ENCODE measurements around the gene FAM83C. TPM values are rescaled to one million over a fixed set of nuclear protein-coding genes. Genes with fewer than 3 reads are reported as not detected.

Gene FAM83C
- total RNA-seq, 1 experiment from 2014 or later, result not detected

DNA sequence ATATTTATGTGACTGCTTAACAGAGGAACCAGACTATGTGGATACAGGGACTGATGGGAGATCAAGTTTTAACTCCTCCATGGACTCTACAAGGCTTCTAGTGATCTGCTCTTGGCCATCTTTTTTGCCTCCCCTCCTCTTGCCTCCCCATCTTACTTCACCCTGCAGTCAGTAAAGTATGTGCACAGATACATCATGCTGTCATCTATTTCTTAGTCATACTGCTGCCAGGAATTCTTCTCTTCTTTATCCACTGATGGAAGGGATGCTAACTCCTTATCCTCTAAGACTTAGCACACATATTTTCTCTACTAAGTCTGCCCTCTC, 27.6 kb upstream of the FAM83C start (continued):
- TF ChIP-seq, protein P1, sequence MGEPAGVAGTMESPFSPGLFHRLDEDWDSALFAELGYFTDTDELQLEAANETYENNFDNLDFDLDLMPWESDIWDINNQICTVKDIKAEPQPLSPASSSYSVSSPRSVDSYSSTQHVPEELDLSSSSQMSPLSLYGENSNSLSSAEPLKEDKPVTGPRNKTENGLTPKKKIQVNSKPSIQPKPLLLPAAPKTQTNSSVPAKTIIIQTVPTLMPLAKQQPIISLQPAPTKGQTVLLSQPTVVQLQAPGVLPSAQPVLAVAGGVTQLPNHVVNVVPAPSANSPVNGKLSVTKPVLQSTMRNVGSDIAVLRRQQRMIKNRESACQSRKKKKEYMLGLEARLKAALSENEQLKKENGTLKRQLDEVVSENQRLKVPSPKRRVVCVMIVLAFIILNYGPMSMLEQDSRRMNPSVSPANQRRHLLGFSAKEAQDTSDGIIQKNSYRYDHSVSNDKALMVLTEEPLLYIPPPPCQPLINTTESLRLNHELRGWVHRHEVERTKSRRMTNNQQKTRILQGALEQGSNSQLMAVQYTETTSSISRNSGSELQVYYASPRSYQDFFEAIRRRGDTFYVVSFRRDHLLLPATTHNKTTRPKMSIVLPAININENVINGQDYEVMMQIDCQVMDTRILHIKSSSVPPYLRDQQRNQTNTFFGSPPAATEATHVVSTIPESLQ (CRISPR knock-in tag; IDR thresholded peaks at IDR 0.05), result no peak

DNA sequence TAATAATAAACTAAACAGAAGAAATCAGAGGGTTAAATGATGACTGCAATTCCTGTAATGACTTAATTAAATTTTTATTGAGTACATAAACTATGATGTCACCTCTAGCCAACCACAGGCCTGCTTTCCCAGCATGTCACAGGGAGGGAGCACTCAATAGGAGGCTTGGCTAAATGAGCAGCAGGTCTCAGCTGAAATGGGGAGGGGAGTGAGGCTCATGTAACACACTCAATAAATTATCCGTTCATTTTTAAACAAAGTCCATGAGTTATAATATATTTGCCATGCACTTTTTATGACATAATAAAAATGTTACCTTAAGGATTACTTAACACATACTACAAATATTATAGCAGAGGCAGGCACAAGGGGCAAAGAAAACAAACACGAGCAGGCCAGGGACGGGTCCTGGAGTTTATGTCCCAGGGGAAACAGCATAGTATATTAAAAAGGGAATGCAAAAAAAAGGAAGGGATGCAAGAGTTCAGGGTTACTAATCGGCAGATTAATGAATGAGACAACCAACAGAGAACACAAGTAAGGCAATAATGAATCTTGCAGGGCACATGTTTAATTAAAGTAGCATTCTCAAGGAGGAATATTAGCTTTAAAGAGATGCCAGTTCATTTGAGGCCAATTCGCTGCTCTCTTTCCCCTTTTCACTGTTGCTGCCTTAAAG, 27.1 kb upstream of the FAM83C start:
- Mint-ChIP-seq H3K27me3 (ENCODE audit: low read depth) (no peaks in the 10 kb centered on the region), H3K36me3 (no peaks in the 10 kb centered on the region), H3K4me1 (peaks cover 18% of the 10 kb centered on the region), H3K9me3 (no peaks in the 10 kb centered on the region), H3K4me3 (no peak overlapping the region), H3K27ac (no peak overlapping the region)
- ChIA-PET CTCF (interaction anchor here (0.8 to 3.5 kb wide), 7 partner anchors 10 to 283 kb away, joined by 3 to 38 read pairs (median 5); no protein-coding TSS in a partner anchor), POLR2A (no interaction called here)
- no peak for ATAC-seq
- TF ChIP-seq TCF7 (CRISPR knock-in tag; IDR thresholded peaks at IDR 0.05; ENCODE audit: low read depth) (no peak), ZNF317 (CRISPR knock-in tag; IDR thresholded peaks at IDR 0.05; ENCODE audit: borderline replicate concordance, low read depth) (no peak), ZNF219 (CRISPR knock-in tag; IDR thresholded peaks at IDR 0.05; ENCODE audit: borderline replicate concordance) (no peak), SMAD4 (CRISPR knock-in tag; IDR thresholded peaks at IDR 0.05) (no peak), TP53 (CRISPR knock-in tag; IDR thresholded peaks at IDR 0.05) (no peak), TEAD1 (CRISPR knock-in tag; IDR thresholded peaks at IDR 0.05) (no peak), ZNF121 (CRISPR knock-in tag; IDR thresholded peaks at IDR 0.05) (no peak), ZNF671 (CRISPR knock-in tag; IDR thresholded peaks at IDR 0.05) (no peak)
- TF ChIP-seq, protein P2, sequence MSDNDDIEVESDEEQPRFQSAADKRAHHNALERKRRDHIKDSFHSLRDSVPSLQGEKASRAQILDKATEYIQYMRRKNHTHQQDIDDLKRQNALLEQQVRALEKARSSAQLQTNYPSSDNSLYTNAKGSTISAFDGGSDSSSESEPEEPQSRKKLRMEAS (CRISPR knock-in tag; IDR thresholded peaks at IDR 0.05), result no peak
- TF ChIP-seq, protein P3, sequence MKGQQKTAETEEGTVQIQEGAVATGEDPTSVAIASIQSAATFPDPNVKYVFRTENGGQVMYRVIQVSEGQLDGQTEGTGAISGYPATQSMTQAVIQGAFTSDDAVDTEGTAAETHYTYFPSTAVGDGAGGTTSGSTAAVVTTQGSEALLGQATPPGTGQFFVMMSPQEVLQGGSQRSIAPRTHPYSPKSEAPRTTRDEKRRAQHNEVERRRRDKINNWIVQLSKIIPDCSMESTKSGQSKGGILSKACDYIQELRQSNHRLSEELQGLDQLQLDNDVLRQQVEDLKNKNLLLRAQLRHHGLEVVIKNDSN (CRISPR knock-in tag; IDR thresholded peaks at IDR 0.05), result no peak
- TF ChIP-seq, protein P4, sequence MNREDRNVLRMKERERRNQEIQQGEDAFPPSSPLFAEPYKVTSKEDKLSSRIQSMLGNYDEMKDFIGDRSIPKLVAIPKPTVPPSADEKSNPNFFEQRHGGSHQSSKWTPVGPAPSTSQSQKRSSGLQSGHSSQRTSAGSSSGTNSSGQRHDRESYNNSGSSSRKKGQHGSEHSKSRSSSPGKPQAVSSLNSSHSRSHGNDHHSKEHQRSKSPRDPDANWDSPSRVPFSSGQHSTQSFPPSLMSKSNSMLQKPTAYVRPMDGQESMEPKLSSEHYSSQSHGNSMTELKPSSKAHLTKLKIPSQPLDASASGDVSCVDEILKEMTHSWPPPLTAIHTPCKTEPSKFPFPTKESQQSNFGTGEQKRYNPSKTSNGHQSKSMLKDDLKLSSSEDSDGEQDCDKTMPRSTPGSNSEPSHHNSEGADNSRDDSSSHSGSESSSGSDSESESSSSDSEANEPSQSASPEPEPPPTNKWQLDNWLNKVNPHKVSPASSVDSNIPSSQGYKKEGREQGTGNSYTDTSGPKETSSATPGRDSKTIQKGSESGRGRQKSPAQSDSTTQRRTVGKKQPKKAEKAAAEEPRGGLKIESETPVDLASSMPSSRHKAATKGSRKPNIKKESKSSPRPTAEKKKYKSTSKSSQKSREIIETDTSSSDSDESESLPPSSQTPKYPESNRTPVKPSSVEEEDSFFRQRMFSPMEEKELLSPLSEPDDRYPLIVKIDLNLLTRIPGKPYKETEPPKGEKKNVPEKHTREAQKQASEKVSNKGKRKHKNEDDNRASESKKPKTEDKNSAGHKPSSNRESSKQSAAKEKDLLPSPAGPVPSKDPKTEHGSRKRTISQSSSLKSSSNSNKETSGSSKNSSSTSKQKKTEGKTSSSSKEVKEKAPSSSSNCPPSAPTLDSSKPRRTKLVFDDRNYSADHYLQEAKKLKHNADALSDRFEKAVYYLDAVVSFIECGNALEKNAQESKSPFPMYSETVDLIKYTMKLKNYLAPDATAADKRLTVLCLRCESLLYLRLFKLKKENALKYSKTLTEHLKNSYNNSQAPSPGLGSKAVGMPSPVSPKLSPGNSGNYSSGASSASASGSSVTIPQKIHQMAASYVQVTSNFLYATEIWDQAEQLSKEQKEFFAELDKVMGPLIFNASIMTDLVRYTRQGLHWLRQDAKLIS (CRISPR knock-in tag; IDR thresholded peaks at IDR 0.05; ENCODE audit: borderline replicate concordance), result no peak
- TF ChIP-seq, protein P5, sequence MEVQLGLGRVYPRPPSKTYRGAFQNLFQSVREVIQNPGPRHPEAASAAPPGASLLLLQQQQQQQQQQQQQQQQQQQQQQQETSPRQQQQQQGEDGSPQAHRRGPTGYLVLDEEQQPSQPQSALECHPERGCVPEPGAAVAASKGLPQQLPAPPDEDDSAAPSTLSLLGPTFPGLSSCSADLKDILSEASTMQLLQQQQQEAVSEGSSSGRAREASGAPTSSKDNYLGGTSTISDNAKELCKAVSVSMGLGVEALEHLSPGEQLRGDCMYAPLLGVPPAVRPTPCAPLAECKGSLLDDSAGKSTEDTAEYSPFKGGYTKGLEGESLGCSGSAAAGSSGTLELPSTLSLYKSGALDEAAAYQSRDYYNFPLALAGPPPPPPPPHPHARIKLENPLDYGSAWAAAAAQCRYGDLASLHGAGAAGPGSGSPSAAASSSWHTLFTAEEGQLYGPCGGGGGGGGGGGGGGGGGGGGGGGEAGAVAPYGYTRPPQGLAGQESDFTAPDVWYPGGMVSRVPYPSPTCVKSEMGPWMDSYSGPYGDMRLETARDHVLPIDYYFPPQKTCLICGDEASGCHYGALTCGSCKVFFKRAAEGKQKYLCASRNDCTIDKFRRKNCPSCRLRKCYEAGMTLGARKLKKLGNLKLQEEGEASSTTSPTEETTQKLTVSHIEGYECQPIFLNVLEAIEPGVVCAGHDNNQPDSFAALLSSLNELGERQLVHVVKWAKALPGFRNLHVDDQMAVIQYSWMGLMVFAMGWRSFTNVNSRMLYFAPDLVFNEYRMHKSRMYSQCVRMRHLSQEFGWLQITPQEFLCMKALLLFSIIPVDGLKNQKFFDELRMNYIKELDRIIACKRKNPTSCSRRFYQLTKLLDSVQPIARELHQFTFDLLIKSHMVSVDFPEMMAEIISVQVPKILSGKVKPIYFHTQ (CRISPR knock-in tag; IDR thresholded peaks at IDR 0.05), result no peak
- TF ChIP-seq, protein P6, sequence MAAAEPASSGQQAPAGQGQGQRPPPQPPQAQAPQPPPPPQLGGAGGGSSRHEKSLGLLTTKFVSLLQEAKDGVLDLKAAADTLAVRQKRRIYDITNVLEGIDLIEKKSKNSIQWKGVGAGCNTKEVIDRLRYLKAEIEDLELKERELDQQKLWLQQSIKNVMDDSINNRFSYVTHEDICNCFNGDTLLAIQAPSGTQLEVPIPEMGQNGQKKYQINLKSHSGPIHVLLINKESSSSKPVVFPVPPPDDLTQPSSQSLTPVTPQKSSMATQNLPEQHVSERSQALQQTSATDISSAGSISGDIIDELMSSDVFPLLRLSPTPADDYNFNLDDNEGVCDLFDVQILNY (CRISPR knock-in tag; IDR thresholded peaks at IDR 0.05), result no peak
- TF ChIP-seq, protein P7, sequence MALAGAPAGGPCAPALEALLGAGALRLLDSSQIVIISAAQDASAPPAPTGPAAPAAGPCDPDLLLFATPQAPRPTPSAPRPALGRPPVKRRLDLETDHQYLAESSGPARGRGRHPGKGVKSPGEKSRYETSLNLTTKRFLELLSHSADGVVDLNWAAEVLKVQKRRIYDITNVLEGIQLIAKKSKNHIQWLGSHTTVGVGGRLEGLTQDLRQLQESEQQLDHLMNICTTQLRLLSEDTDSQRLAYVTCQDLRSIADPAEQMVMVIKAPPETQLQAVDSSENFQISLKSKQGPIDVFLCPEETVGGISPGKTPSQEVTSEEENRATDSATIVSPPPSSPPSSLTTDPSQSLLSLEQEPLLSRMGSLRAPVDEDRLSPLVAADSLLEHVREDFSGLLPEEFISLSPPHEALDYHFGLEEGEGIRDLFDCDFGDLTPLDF (CRISPR knock-in tag; IDR thresholded peaks at IDR 0.05), result no peak
- TF ChIP-seq, protein P8, sequence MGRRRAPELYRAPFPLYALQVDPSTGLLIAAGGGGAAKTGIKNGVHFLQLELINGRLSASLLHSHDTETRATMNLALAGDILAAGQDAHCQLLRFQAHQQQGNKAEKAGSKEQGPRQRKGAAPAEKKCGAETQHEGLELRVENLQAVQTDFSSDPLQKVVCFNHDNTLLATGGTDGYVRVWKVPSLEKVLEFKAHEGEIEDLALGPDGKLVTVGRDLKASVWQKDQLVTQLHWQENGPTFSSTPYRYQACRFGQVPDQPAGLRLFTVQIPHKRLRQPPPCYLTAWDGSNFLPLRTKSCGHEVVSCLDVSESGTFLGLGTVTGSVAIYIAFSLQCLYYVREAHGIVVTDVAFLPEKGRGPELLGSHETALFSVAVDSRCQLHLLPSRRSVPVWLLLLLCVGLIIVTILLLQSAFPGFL (CRISPR knock-in tag; IDR thresholded peaks at IDR 0.05; ENCODE audit: borderline replicate concordance), result no peak
- TF ChIP-seq, protein P9, sequence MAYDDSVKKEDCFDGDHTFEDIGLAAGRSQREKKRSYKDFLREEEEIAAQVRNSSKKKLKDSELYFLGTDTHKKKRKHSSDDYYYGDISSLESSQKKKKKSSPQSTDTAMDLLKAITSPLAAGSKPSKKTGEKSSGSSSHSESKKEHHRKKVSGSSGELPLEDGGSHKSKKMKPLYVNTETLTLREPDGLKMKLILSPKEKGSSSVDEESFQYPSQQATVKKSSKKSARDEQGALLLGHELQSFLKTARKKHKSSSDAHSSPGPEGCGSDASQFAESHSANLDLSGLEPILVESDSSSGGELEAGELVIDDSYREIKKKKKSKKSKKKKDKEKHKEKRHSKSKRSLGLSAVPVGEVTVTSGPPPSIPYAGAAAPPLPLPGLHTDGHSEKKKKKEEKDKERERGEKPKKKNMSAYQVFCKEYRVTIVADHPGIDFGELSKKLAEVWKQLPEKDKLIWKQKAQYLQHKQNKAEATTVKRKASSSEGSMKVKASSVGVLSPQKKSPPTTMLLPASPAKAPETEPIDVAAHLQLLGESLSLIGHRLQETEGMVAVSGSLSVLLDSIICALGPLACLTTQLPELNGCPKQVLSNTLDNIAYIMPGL (CRISPR knock-in tag; IDR thresholded peaks at IDR 0.05), result no peak
- TF ChIP-seq, protein P10, sequence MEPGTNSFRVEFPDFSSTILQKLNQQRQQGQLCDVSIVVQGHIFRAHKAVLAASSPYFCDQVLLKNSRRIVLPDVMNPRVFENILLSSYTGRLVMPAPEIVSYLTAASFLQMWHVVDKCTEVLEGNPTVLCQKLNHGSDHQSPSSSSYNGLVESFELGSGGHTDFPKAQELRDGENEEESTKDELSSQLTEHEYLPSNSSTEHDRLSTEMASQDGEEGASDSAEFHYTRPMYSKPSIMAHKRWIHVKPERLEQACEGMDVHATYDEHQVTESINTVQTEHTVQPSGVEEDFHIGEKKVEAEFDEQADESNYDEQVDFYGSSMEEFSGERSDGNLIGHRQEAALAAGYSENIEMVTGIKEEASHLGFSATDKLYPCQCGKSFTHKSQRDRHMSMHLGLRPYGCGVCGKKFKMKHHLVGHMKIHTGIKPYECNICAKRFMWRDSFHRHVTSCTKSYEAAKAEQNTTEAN (CRISPR knock-in tag; IDR thresholded peaks at IDR 0.05), result no peak
- no peak for DNase-seq (ENCODE audit: low spot score)
